K562 (cell line): ENCODE data around the gene DNASE1L1. TPM values are rescaled to one million over a fixed set of nuclear protein-coding genes. Genes with fewer than 3 reads are reported as not detected.
A peak's percentile ranks its signal among the peaks of the same experiment; 100 is the strongest.

Source experiments
- ATAC-seq: fragments of 200-7000 bp; cut with Tn5 transposase; 3 replicates; pipeline ENCODE4 v1.9.1; 2020; ENCODE audit warnings: moderate library complexity
- BruUV-seq: library from RNA; stranded (reverse); fragments of 400-500 nt; replicated peaks from 2 replicates; lab custom pipeline; 2021; lab: Mats Ljungman, UMichigan
- CTCF ChIA-PET: fragments of 300-600 bp; formaldehyde crosslinking; extraction: SDS; loops from one replicate; lab custom pipeline; 2021; ENCODE audit warnings: low intra/inter-chr PET ratio; lab: Yijun Ruan, JAX
- POLR2A ChIA-PET: fragments of 300-600, 350-650 bp; sonication (Branson Sonifier 250); formaldehyde crosslinking; extraction: SDS; loops from one replicate; lab custom pipeline; 2021; ENCODE audit warnings: antibody characterized with exemption, inconsistent platforms; lab: Yijun Ruan, JAX
- DNase-seq, 4 experiments: peaks; one replicate each; pipeline versions ENCODE4 v3.0.0 to v3.0.0-alpha.2; 2011 to 2018; ENCODE audit warnings: low spot score in 3 of 4, mixed read lengths in 3 of 4; ENCODE audit errors: extremely low read depth in 1 of 4
- FAIRE-seq: peaks from 2 replicates; lab custom pipeline; 2011; peaks lifted over from hg19 to GRCh38; lab: Jason Lieb, UNC
- H2AFZ ChIP-seq: 2 replicates; pipeline ENCODE4 v1.6.0; 2011; ENCODE audit warnings: low read depth, low read length, control low read depth, inconsistent platforms
- H3K27ac ChIP-seq: fragments of 200-600 bp; 3 replicates; pipeline ENCODE4 v1.8.0; 2011; ENCODE audit warnings: low read depth, mild to moderate bottlenecking, control low read depth, inconsistent platforms, low read length, moderate library complexity, mixed read lengths; ENCODE audit errors: extremely low read depth
- H3K27me3 ChIP-seq, 2 experiments: fragments of 300-600 bp in 1 of 2; 2 replicates in 1 of 2; 3 replicates in 1 of 2; pipeline versions ENCODE4 v1.6.0 to v1.8.0; 2011; ENCODE audit warnings: inconsistent platforms in 2 of 2, low read length in 2 of 2, mild to moderate bottlenecking in 1 of 2, mixed read lengths in 1 of 2, moderate library complexity in 1 of 2; ENCODE audit not compliant: control insufficient read depth in 2 of 2, insufficient read depth in 2 of 2
- H3K36me3 ChIP-seq: fragments of 300-600 bp; 3 replicates; pipeline ENCODE4 v1.8.0; 2011; ENCODE audit warnings: mild to moderate bottlenecking, low read length, inconsistent platforms; ENCODE audit not compliant: control insufficient read depth, insufficient read depth
- H3K4me1 ChIP-seq, 2 experiments: fragments of 200-600 bp in 1 of 2; replicated peaks in 1 of 2; 2 replicates in 1 of 2; 3 replicates in 1 of 2; pipeline versions ENCODE4 v1.5.1 to v1.8.0; 2011; ENCODE audit warnings: inconsistent platforms in 2 of 2, low read length in 2 of 2, mild to moderate bottlenecking in 1 of 2, mixed read lengths in 1 of 2, moderate library complexity in 1 of 2; ENCODE audit not compliant: control insufficient read depth in 2 of 2, insufficient read depth in 2 of 2
- H3K4me2 ChIP-seq: 2 replicates; pipeline ENCODE4 v1.6.1; 2011; ENCODE audit warnings: low read length, control low read depth, inconsistent platforms, mixed read lengths; ENCODE audit not compliant: insufficient read depth
- H3K4me3 ChIP-seq: fragments of 200-600 bp; sonication (generic), shearing (Covaris generic); 2 replicates; pipeline ENCODE4 v1.5.1; 2016; ENCODE audit warnings: control low read depth, inconsistent platforms
- H3K79me2 ChIP-seq: fragments of 200-600 bp; 3 replicates; pipeline ENCODE4 v1.8.0; 2011; ENCODE audit warnings: low read length, inconsistent platforms; ENCODE audit not compliant: control insufficient read depth, insufficient read depth
- H3K9ac ChIP-seq, 2 experiments: 2 replicates each; pipeline versions ENCODE4 v1.6.0 to v1.6.1; 2011; ENCODE audit warnings: low read depth in 2 of 2, low read length in 2 of 2, control low read depth in 1 of 2, inconsistent platforms in 1 of 2, mild to moderate bottlenecking in 1 of 2, mixed read lengths in 1 of 2; ENCODE audit not compliant: insufficient read depth in 1 of 2
- H3K9me1 ChIP-seq: one replicate; pipeline ENCODE4 v1.6.0; 2011; ENCODE audit warnings: inconsistent platforms, mild to moderate bottlenecking, low read length, moderate library complexity; ENCODE audit not compliant: control insufficient read depth, insufficient read depth
- H3K9me3 ChIP-seq: replicated peaks from 2 replicates; pipeline ENCODE4 v1.5.1; 2011; ENCODE audit warnings: low read depth, low read length, inconsistent platforms; ENCODE audit not compliant: control insufficient read depth, insufficient read depth
- H4K20me1 ChIP-seq: replicated peaks from 2 replicates; pipeline ENCODE4 v1.6.1; 2011; ENCODE audit warnings: low read length, inconsistent platforms, mixed read lengths; ENCODE audit not compliant: control insufficient read depth, insufficient read depth
- CCNT2 ChIP-seq: IDR thresholded peaks from 2 replicates; pipeline ENCODE4 v1.6.1; 2011; ENCODE audit warnings: borderline replicate concordance, low read depth, mild to moderate bottlenecking, moderate library complexity, mixed read lengths, low read length; ENCODE audit not compliant: insufficient read length; ENCODE audit errors: extremely low read depth
- E2F6 ChIP-seq, 2 experiments: IDR thresholded peaks; 2 replicates each; pipeline ENCODE4 v1.6.1; 2011; ENCODE audit warnings: borderline replicate concordance in 1 of 2, control low read depth in 1 of 2, low read depth in 1 of 2, low read length in 1 of 2, mild to moderate bottlenecking in 1 of 2, mixed read lengths in 1 of 2, moderate library complexity in 1 of 2; ENCODE audit not compliant: insufficient read depth in 1 of 2, insufficient read length in 1 of 2, poor library complexity in 1 of 2, severe bottlenecking in 1 of 2; ENCODE audit errors: extremely low read depth in 1 of 2
- HNRNPLL ChIP-seq: fragments of 200-400 bp; formaldehyde crosslinking; IDR thresholded peaks from 2 replicates; pipeline ENCODE4 v1.6.1; 2017; ENCODE audit warnings: low read length, low read depth, mild to moderate bottlenecking; ENCODE audit not compliant: poor library complexity, severe bottlenecking
- KAT8 ChIP-seq: fragments of 450-650 bp; IDR thresholded peaks from 2 replicates; pipeline ENCODE4 v1.6.1; 2016; ENCODE audit warnings: low read depth, mild to moderate bottlenecking
- KLF1 ChIP-seq: fragments of 450-650 bp; IDR thresholded peaks from 2 replicates; pipeline ENCODE4 v1.6.1; 2016; ENCODE audit warnings: missing genetic modification characterization, missing compliant biosample characterization
- L3MBTL2 ChIP-seq: fragments of 450-650 bp; IDR thresholded peaks from 2 replicates; pipeline ENCODE4 v1.6.1; 2016; ENCODE audit warnings: mild to moderate bottlenecking, moderate library complexity
- NCOA6 ChIP-seq: fragments of 450-650 bp; IDR thresholded peaks from 2 replicates; pipeline ENCODE4 v1.6.1; 2017; ENCODE audit warnings: mild to moderate bottlenecking
- RCOR1 ChIP-seq, 2 experiments: IDR thresholded peaks; 2 replicates each; pipeline ENCODE4 v1.6.1; 2012; ENCODE audit warnings: low read depth in 2 of 2, low read length in 2 of 2, borderline replicate concordance in 1 of 2, improper control_type of control experiment in 1 of 2
- SIN3B ChIP-seq: fragments of 450-650 bp; IDR thresholded peaks from 2 replicates; pipeline ENCODE4 v1.6.1; 2017; ENCODE audit warnings: low read depth, mild to moderate bottlenecking, moderate library complexity
- SIRT6 ChIP-seq: IDR thresholded peaks from one replicate; pipeline ENCODE4 v1.6.1; 2012; ENCODE audit warnings: low read depth, mild to moderate bottlenecking, control low read depth, inconsistent platforms, low read length, moderate library complexity
- SP1 ChIP-seq: sonication (generic); formaldehyde crosslinking; IDR thresholded peaks from 2 replicates; pipeline ENCODE4 v1.8.1; 2022; ENCODE audit warnings: mild to moderate bottlenecking, missing genetic modification reagents
- ZBTB1 ChIP-seq: sonication (generic); formaldehyde crosslinking; IDR thresholded peaks from 2 replicates; pipeline ENCODE4 v1.8.1; 2023; ENCODE audit warnings: missing genetic modification reagents, low read depth, mild to moderate bottlenecking, borderline replicate concordance
- WGBS: fragments of 100-300 bp; shearing (Covaris generic); methylation state at CpG from one replicate; pipeline ENCODE4 v1.1.6; 2016; ENCODE audit warnings: low coverage, mixed read lengths; ENCODE audit not compliant: insufficient coverage; ENCODE audit errors: missing lambda C conversion rate; 5-methylcytosine and 5-hydroxymethylcytosine counted together
- in situ Hi-C: fragments of 300-500 bp; cut with MboI; formaldehyde crosslinking; loops from 4 replicates; pipeline ENCODE4 v1.15.0; 2018; ENCODE audit warnings: inconsistent platforms, mixed read lengths
- intact Hi-C: fragments of 100-400 bp; cut with micrococcal nuclease; formaldehyde crosslinking; loops from 2 replicates; pipeline ENCODE4 v1.14.2; 2022
- polyA plus RNA-seq, 8 experiments: library from polyadenylated mRNA; depleted of rRNA in 4 of 8; stranded (reverse) in 5 of 8; unstranded in 3 of 8; fragments of >200 nt; fragmentation: Nextera tagmentation in 2 of 8; fragmentation: Illumina TruSeq in 1 of 8; extraction: Ambion mirVana in 2 of 8; extraction: Trizol in 1 of 8; gene quantifications; 2 replicates each; pipeline versions ENCODE4 v1.2.1 to v1.2.3, GENCODE V29; 2011 to 2014; ENCODE audit warnings: inconsistent platforms in 1 of 8, missing spikeins in 1 of 8
- total RNA-seq, 7 experiments: library from RNA; depleted of rRNA in 6 of 7; stranded (reverse); fragments of >200 nt in 6 of 7; fragmentation: Illumina TruSeq in 2 of 7; extraction: Trizol in 2 of 7; gene quantifications; 2 replicates each; pipeline versions ENCODE4 v1.2.1 to v1.2.3, GENCODE V29; 2011 to 2021; ENCODE audit warnings: low replicate concordance in 1 of 7
- TF ChIP-seq, protein P1 (sequence below): fragments of 250-450 bp; sonication (Bioruptor Pico); IDR thresholded peaks from 2 replicates; pipeline ENCODE4 v1.8.0; 2022; ENCODE audit warnings: inconsistent platforms
- TF ChIP-seq, protein P2 (sequence below): fragments of 450-650 bp; formaldehyde crosslinking; IDR thresholded peaks from 2 replicates; pipeline ENCODE4 v1.4.0; 2020; ENCODE audit warnings: mild to moderate bottlenecking, moderate library complexity
- TF ChIP-seq, protein P3 (sequence below): fragments of 250-450 bp; sonication (Bioruptor Pico); IDR thresholded peaks from 2 replicates; pipeline ENCODE4 v1.4.0; 2020; ENCODE audit warnings: mild to moderate bottlenecking, moderate library complexity

The DNASE1L1 gene
- total and polyA plus RNA-seq, 9 of the 15 experiments (the other 6 are each of a cell fraction or from before 2014, with no cell fraction given): 0.73 to 12.6 (median 7.9) TPM

DNA sequence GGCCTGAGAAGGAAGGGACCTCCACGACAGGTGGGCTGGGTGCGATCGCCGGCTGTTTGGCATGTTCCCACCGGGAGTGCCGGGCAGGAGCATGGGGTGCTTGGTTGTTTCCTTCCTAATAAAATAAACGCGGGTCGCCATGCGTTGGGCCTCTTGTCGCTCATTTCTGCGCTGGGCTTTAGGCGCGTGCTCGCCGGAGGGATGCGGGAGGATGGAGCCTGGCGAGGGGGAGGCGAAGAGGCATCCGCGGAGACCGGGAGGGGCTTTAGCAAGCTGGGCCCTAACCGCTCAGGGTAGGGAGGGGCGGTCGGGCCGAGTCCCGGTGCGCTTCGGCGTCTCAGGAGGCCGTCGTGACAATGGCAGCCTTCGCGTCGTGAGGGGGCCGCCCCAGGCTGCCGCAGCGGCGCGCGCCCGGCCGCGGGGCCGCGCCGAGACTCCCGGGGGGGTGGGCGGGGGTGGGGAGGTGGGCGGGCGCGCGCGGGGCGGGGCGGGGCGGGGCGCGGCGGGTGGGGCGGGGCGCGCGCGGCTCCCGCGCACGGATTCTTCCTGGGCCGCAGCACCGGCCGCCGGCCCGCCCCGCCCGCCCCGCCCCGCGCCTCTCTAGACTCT, 27.4 kb upstream of the DNASE1L1 start:
- no TSS peak for BruUV-seq
- no peak for TF ChIP-seq SIRT6
- no peak for TF ChIP-seq HNRNPLL
- peak; percentile 60 for TF ChIP-seq L3MBTL2
- TF ChIP-seq CCNT2: peak; percentile 47
- TF ChIP-seq KAT8: no peak
- TF ChIP-seq, protein P1, sequence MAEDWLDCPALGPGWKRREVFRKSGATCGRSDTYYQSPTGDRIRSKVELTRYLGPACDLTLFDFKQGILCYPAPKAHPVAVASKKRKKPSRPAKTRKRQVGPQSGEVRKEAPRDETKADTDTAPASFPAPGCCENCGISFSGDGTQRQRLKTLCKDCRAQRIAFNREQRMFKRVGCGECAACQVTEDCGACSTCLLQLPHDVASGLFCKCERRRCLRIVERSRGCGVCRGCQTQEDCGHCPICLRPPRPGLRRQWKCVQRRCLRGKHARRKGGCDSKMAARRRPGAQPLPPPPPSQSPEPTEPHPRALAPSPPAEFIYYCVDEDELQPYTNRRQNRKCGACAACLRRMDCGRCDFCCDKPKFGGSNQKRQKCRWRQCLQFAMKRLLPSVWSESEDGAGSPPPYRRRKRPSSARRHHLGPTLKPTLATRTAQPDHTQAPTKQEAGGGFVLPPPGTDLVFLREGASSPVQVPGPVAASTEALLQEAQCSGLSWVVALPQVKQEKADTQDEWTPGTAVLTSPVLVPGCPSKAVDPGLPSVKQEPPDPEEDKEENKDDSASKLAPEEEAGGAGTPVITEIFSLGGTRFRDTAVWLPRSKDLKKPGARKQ (CRISPR knock-in tag): peak; percentile 88; the same call in 1 of the 2 replicates
- TF ChIP-seq RCOR1 (IDR thresholded peaks at IDR 0.05; ENCODE audit: borderline replicate concordance in 1 of 2, low read depth in 2 of 2, low read length in 2 of 2): 0 out of 4 replicates have a peak, but pooled peaks of 1 of the 2 experiments have one; percentile 11
- TF ChIP-seq SIN3B: no peak
- no peak for TF ChIP-seq NCOA6
- TF ChIP-seq, protein P2, sequence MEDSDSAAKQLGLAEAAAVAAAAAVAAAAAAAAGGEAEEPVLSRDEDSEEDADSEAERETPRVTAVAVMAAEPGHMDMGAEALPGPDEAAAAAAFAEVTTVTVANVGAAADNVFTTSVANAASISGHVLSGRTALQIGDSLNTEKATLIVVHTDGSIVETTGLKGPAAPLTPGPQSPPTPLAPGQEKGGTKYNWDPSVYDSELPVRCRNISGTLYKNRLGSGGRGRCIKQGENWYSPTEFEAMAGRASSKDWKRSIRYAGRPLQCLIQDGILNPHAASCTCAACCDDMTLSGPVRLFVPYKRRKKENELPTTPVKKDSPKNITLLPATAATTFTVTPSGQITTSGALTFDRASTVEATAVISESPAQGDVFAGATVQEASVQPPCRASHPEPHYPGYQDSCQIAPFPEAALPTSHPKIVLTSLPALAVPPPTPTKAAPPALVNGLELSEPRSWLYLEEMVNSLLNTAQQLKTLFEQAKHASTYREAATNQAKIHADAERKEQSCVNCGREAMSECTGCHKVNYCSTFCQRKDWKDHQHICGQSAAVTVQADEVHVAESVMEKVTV: no peak
- no peak for TF ChIP-seq ZBTB1 (CRISPR knock-in tag)
- TF ChIP-seq SP1 (CRISPR knock-in tag): no peak
- peak; percentile 24 to 36 for TF ChIP-seq E2F6 (IDR thresholded peaks at IDR 0.05; ENCODE audit: borderline replicate concordance in 1 of 2, extremely low read depth in 1 of 2, insufficient read depth in 1 of 2, insufficient read length in 1 of 2, low read depth in 1 of 2, low read length in 1 of 2, poor library complexity in 1 of 2, severe bottlenecking in 1 of 2)
- no peak for TF ChIP-seq KLF1
- TF ChIP-seq, protein P3, sequence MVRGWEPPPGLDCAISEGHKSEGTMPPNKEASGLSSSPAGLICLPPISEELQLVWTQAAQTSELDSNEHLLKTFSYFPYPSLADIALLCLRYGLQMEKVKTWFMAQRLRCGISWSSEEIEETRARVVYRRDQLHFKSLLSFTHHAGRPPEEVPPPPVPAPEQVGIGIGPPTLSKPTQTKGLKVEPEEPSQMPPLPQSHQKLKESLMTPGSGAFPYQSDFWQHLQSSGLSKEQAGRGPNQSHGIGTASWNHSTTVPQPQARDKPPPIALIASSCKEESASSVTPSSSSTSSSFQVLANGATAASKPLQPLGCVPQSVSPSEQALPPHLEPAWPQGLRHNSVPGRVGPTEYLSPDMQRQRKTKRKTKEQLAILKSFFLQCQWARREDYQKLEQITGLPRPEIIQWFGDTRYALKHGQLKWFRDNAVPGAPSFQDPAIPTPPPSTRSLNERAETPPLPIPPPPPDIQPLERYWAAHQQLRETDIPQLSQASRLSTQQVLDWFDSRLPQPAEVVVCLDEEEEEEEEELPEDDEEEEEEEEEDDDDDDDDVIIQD (CRISPR knock-in tag): no peak

More for the DNA sequence above, 27.4 kb upstream of the DNASE1L1 start:
- peak overlapping the region; percentile 68 for H3K4me3 ChIP-seq
- ChIA-PET POLR2A (no interaction called here), CTCF (no interaction called here)
- in situ Hi-C loops: no loop called here
- H3K4me1 ChIP-seq: peaks cover 4 to 43% of the 10 kb centered on the region in 2 experiments; a peak in 4 of 5 replicates
- peak overlapping the region; percentile 63 to 91; a peak in 3 of 4 replicates for H3K9ac ChIP-seq
- H3K9me3 ChIP-seq: no peaks in the 10 kb centered on the region
- H3K27me3 ChIP-seq: no peaks in the 10 kb centered on the region
- peak overlapping the region; percentile 84 for H3K4me2 ChIP-seq
- H3K36me3 ChIP-seq: peaks cover 77% of the 10 kb centered on the region; the same call in 2 of the 3 replicates
- 31% methylated on average over 16 of the region's 78 CpGs for WGBS
- peak overlapping the region; percentile 79; the same call in 1 of the 2 replicates for H2AFZ ChIP-seq
- peaks cover 3% of the 10 kb centered on the region for H3K9me1 ChIP-seq
- FAIRE-seq (no peak), DNase-seq (peak; percentile 64 to 91 (median 86)), ATAC-seq (peak; percentile 80)
- H3K79me2 ChIP-seq: peaks cover 22% of the 10 kb centered on the region
- intact Hi-C loops: no loop called here
- H4K20me1 ChIP-seq: peaks cover 5% of the 10 kb centered on the region; the same call in 1 of the 2 replicates
- peak overlapping the region; percentile 83; the same call in 2 of the 3 replicates for H3K27ac ChIP-seq
